Measurements from ENCODE around the gene CYSRT1. TPM values are rescaled to one million over a fixed set of nuclear protein-coding genes. Genes with fewer than 3 reads are reported as not detected.

Gene CYSRT1
- 1 to 10 TPM; 3.1 to 6.6 (median 5.6) TPM for polyA plus RNA-seq (ENCODE audit: insufficient read length in 3 of 3)

- DNase-seq (ENCODE audit: low read depth in 3 of 3, low spot score in 2 of 3) = no peak
These were observed at the start of gene CYSRT1 for GRCh38 chr9:137224830-137225694. TSS of gene CYSRT1 (plus strand) at chr9:137225174. CDS start at chr9:137225622, 448 bp downstream.

- DNase-seq (ENCODE audit: low read depth in 3 of 3, low spot score in 2 of 3) = no peak
These were observed 49.5 kb upstream of the CYSRT1 start for GRCh38 chr9:137175345-137175961.

GRCh38 chr9:137176302-137177182 lies 48.4 kb upstream of the CYSRT1 start:
- DNase-seq (ENCODE audit: low read depth in 3 of 3, low spot score in 2 of 3) = no peak

- no peak for DNase-seq (ENCODE audit: low read depth in 3 of 3, low spot score in 2 of 3)
These were observed 46.6 kb upstream of the CYSRT1 start for GRCh38 chr9:137178201-137178938.

- DNase-seq (ENCODE audit: low read depth in 3 of 3, low spot score in 2 of 3) = no peak
These were observed 45.9 kb upstream of the CYSRT1 start for GRCh38 chr9:137178939-137179630.

- no peak for DNase-seq (ENCODE audit: low read depth in 3 of 3, low spot score in 2 of 3)
These were observed 45.2 kb upstream of the CYSRT1 start for GRCh38 chr9:137179761-137180160.

- no peak for DNase-seq (ENCODE audit: low read depth in 3 of 3, low spot score in 2 of 3)
These were observed 44.5 kb upstream of the CYSRT1 start for GRCh38 chr9:137180491-137180890.

GRCh38 chr9:137181680-137182079 lies 43.3 kb upstream of the CYSRT1 start:
- no peak for DNase-seq (ENCODE audit: low read depth in 3 of 3, low spot score in 2 of 3)

- no peak for DNase-seq (ENCODE audit: low read depth in 3 of 3, low spot score in 2 of 3)
These were observed 42.1 kb upstream of the CYSRT1 start for GRCh38 chr9:137182836-137183235.

GRCh38 chr9:137183980-137184595 lies 40.9 kb upstream of the CYSRT1 start:
- DNase-seq (ENCODE audit: low read depth in 3 of 3, low spot score in 2 of 3) = no peak

- DNase-seq (ENCODE audit: low read depth in 3 of 3, low spot score in 2 of 3) = no peak
These were observed 39.9 kb upstream of the CYSRT1 start for GRCh38 chr9:137184881-137185660.

GRCh38 chr9:137185921-137186320 lies 39.1 kb upstream of the CYSRT1 start:
- no peak for DNase-seq (ENCODE audit: low read depth in 3 of 3, low spot score in 2 of 3)

- no peak for DNase-seq (ENCODE audit: low read depth in 3 of 3, low spot score in 2 of 3)
These were observed 38.6 kb upstream of the CYSRT1 start for GRCh38 chr9:137186385-137186784.

GRCh38 chr9:137187386-137187785 lies 37.6 kb upstream of the CYSRT1 start:
- DNase-seq (ENCODE audit: low read depth in 3 of 3, low spot score in 2 of 3) = no peak

GRCh38 chr9:137188086-137188489 lies 36.9 kb upstream of the CYSRT1 start:
- no peak for DNase-seq (ENCODE audit: low read depth in 3 of 3, low spot score in 2 of 3)

GRCh38 chr9:137188490-137189296 lies 36.3 kb upstream of the CYSRT1 start, which contains the start of the genes ANAPC2 and SSNA1:
TSS of gene ANAPC2 (minus strand) at chr9:137188560. CDS start at chr9:137188532, 28 bp downstream.
TSS of gene SSNA1 (plus strand) at chr9:137188676. CDS start at chr9:137188727, 51 bp downstream.
- DNase-seq (ENCODE audit: low read depth in 3 of 3, low spot score in 2 of 3) = peak; percentile 87 to 91 (median 90)
